ENCODE data around the gene APPL2. TPM values are rescaled to one million over a fixed set of nuclear protein-coding genes. Genes with fewer than 3 reads are reported as not detected.

APPL2 gene
- total RNA-seq, 1 experiment from 2014 or later = 16.1 TPM

Other genes starting within 250 kb of the APPL2 start
- 34.8 to 38.2 TPM (median 35.0 TPM) in 3 replicates for gene NOPCHAP1, start 249.9 kb downstream of the APPL2 start, total RNA-seq (2021)
- 3.5 to 7.7 TPM (median 5.5 TPM) in 3 replicates for gene ALDH1L2, start 151.7 kb downstream of the APPL2 start, total RNA-seq (2021)
- gene WASHC4, start 128.4 kb downstream of the APPL2 start, total RNA-seq (2021) = 40.4 to 43.4 TPM (median 42.9 TPM) in 3 replicates
- 25.5 to 31.2 TPM (median 27.4 TPM) in 3 replicates for gene C12orf75, start 94.5 kb upstream of the APPL2 start, total RNA-seq (2021)